WERI-Rb-1 (cell line): ENCODE measurements around the gene PON3.

Source experiments
- DNase-seq: peaks from one replicate; pipeline ENCODE4 v3.0.0-alpha.2; 2020
- H3K27ac ChIP-seq: fragments of 250-450 bp; sonication (Bioruptor Pico); 2 replicates; pipeline ENCODE4 v1.5.1; 2020; ENCODE audit warnings: mild to moderate bottlenecking, moderate library complexity
- H3K27me3 ChIP-seq: fragments of 250-450 bp; sonication (Bioruptor Pico); 2 replicates; pipeline ENCODE4 v1.5.1; 2021; ENCODE audit warnings: mild to moderate bottlenecking, low read depth, moderate library complexity; ENCODE audit not compliant: insufficient read depth, severe bottlenecking
- H3K36me3 ChIP-seq: fragments of 250-450 bp; sonication (Bioruptor Pico); 2 replicates; pipeline ENCODE4 v1.5.1; 2020; ENCODE audit warnings: mild to moderate bottlenecking, moderate library complexity
- H3K4me3 ChIP-seq: 2 replicates; pipeline ENCODE4 v1.5.1; 2011; ENCODE audit warnings: low read depth, mild to moderate bottlenecking, control low read depth, low read length
- H3K9me3 ChIP-seq: fragments of 250-450 bp; sonication (Bioruptor Pico); 2 replicates; pipeline ENCODE4 v1.5.1; 2021; ENCODE audit warnings: mild to moderate bottlenecking, moderate library complexity; ENCODE audit not compliant: severe bottlenecking
- CTCF ChIP-seq: IDR thresholded peaks from 2 replicates; pipeline ENCODE4 v1.5.1; 2011; ENCODE audit warnings: low read depth, mild to moderate bottlenecking, control low read depth, inconsistent platforms, low read length

The PON3 gene

GRCh38 chr7:95342642-95343307 lies 53.4 kb downstream of the PON3 start:
- H3K4me3 ChIP-seq = no peak overlapping the region
- H3K36me3 ChIP-seq = no peaks in the 10 kb centered on the region
- H3K27me3 ChIP-seq = no peaks in the 10 kb centered on the region
- DNase-seq = no peak
- TF ChIP-seq CTCF = no peak
- H3K27ac ChIP-seq = no peak overlapping the region
- H3K9me3 ChIP-seq = no peaks in the 10 kb centered on the region

GRCh38 chr7:95342029-95342428 lies 54.1 kb downstream of the PON3 start:
- TF ChIP-seq CTCF = no peak
- H3K36me3 ChIP-seq = no peaks in the 10 kb centered on the region
- H3K4me3 ChIP-seq = no peak overlapping the region
- H3K9me3 ChIP-seq = no peaks in the 10 kb centered on the region
- H3K27me3 ChIP-seq = no peaks in the 10 kb centered on the region
- DNase-seq = no peak
- no peak overlapping the region for H3K27ac ChIP-seq

GRCh38 chr7:95340491-95340890 lies 55.7 kb downstream of the PON3 start:
- H3K27ac ChIP-seq = no peak overlapping the region
- no peaks in the 10 kb centered on the region for H3K36me3 ChIP-seq
- no peak for TF ChIP-seq CTCF
- H3K9me3 ChIP-seq = no peaks in the 10 kb centered on the region
- H3K4me3 ChIP-seq = no peak overlapping the region
- H3K27me3 ChIP-seq = no peaks in the 10 kb centered on the region
- DNase-seq = no peak

GRCh38 chr7:95338832-95339231 lies 57.3 kb downstream of the PON3 start:
- no peaks in the 10 kb centered on the region for H3K9me3 ChIP-seq
- H3K27ac ChIP-seq = no peak overlapping the region
- no peaks in the 10 kb centered on the region for H3K36me3 ChIP-seq
- no peak overlapping the region for H3K4me3 ChIP-seq
- TF ChIP-seq CTCF = no peak
- no peak for DNase-seq
- no peaks in the 10 kb centered on the region for H3K27me3 ChIP-seq

GRCh38 chr7:95335093-95335492 lies 61.1 kb downstream of the PON3 start:
- Histone ChIP-seq H3K36me3 (no peaks in the 10 kb centered on the region), H3K9me3 (no peaks in the 10 kb centered on the region), H3K27ac (no peak overlapping the region), H3K27me3 (no peaks in the 10 kb centered on the region), H3K4me3 (no peak overlapping the region)
- no peak for DNase-seq
- TF ChIP-seq CTCF = no peak

GRCh38 chr7:95334447-95334846 lies 61.7 kb downstream of the PON3 start:
- Histone ChIP-seq H3K27me3 (no peaks in the 10 kb centered on the region), H3K27ac (no peak overlapping the region), H3K9me3 (no peaks in the 10 kb centered on the region), H3K36me3 (no peaks in the 10 kb centered on the region), H3K4me3 (no peak overlapping the region)
- no peak for TF ChIP-seq CTCF
- DNase-seq = no peak
